ENCODE results near the gene RUNX1.

Gene RUNX1

DNA sequence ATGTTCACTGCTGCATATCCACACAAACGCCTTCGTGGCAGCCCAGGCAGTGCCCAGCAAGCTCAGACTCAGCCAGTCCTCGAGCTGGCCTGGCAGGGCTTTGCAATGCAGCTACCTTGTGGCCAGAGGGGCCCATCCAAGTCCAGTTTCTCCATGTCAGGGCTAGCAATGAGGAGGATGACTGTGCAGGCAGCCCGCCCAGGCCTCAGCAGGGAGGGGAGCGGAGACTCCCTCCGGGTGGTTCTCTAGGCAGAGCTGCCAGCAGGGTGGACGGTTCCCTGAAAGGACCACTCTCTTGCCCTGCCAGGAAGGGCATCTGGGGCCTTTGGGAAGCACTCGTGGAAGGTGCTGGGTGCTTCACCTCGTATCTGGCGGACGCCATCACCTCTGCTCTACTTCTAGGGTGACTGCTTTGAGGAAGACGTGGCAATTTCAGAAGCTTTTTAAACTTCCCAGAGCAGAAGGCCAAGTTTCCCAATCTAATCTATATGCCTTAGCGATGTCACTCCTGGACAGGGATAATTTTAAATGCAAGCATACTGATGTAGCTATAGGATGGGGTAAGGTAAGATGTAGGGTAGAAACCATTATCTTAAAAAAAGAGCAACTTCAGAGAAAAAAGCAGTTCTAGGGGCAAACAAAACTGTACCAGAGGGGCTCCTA, 56.2 kb downstream of the RUNX1 start:
- no peak for DNase-seq (ENCODE audit: low read depth)

DNA sequence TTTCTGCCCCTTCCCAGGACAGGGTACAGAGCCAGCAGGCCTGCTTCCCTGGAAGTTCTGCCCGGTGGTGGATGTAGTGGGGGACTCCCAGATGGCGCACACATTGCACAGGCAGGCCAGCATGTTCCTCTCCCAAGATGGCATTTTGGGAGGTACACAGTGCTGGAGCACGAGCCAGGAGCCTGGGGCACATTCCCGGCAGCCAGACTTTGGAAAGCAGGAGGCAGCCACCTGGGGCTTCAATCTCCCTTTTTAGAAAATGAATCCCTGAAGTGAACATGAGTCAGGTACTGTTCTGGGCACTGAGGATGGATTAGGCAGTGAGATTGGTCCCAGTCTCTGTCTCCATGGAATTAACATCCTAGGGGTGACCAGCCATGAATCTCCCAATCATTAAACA, 56.9 kb downstream of the RUNX1 start:
- no peak for DNase-seq (ENCODE audit: low read depth)

DNA sequence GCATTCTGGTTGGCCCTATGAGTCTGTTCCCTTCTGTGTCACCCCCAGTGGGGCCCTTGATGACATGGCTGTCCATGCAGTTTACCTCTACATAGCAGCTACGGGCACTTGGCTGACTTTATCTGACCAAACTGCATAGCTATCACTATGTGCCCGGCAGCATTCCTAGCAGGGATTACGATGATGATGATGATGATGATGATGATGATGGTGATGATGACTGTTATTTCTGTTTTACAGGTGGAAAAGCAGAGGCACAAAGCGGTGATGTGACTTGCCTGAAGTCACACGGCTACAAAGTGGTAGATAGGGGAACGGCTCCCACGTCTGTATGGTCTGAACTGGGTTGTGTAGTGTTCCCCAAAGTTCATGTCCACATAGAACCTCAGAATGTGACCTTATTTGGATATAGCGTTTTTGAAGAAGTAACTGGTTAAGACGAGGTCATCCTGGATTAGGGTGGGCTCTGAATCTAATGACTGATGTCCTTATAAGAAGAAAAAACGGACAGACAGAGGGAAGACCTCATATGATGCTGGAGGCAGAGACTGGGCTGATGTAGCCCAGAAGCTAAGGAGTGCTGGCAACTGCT, 57.6 kb downstream of the RUNX1 start:
- no peak for DNase-seq (ENCODE audit: low read depth)

DNA sequence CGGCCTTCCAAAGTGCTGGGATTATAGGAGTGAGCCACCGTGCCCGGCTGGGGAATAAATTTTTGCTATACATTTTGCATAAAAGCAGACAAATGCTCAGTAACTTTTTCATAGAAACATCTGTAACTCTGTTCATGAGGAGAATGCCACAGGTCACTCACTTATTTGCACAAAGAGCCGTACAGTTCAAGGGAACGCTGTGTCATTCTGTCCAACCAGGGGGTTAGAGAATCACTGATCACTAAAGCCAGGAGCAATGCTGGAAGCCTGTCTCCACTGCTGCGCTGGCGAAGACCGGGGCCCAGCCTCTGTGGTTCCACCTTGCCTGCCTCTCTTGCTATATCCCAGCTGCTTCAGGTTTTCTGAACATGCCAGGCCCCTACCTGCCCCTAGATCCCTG, 58.3 kb downstream of the RUNX1 start:
- DNase-seq (ENCODE audit: low read depth), result no peak

DNA sequence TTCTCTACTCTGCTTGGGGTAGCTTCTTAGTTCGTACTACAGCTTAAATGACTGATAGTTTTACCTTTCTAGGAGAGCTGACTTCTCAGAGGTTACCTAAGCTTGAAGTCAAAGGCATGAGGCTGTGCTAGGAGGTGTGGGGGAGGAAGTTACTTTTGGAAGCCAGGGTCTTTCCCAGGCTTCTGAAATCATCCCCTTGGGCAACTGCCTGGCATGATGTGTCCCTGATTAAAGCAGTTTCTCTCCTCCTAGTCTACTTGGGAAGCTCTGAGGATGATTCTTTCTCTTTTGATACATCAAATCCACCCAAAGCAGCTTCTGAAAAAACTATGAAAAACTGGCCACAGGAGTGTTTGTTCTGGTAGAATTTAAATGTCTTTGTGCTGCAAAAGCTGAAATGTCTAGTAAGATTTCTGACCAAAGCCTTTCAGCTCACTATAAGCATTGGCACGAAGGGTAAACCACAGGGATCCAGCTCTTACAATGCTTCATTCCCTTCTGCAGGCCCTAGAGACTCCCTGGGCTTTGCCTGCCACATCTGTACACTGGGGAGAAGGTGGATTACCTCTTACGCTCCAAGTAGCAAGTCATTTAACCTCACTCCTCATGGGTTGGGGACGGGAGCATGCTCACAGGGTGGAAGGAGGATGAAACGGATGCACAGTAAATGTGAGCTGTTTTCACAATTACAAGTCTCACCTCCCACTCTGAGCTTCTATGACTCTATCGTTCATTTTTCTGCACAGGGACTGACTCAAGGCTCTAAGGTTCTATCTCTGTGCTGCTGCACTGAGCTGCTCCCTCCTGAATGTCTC, 59.6 kb downstream of the RUNX1 start:
- DNase-seq (ENCODE audit: low read depth), result peak; percentile 32

DNA sequence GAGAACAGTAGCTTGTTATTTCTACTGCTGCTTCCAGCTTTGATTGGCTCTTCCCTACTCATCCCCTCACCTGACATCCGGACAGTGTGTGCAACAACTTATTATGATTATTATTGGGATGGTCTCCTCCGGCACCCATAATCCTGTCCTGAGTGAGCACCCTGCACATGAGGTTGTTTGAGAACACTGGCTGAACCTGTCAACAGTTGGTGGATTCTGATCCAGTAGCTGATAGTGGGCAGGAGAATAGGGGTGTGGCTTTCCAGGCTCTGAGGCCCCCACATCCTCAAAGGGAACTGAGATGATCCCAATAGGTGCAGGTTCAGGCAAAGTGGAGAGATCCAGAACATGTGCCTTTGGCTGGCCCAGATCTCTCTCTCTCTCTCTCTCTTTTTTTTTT, 60.5 kb downstream of the RUNX1 start:
- no peak for DNase-seq (ENCODE audit: low read depth)

DNA sequence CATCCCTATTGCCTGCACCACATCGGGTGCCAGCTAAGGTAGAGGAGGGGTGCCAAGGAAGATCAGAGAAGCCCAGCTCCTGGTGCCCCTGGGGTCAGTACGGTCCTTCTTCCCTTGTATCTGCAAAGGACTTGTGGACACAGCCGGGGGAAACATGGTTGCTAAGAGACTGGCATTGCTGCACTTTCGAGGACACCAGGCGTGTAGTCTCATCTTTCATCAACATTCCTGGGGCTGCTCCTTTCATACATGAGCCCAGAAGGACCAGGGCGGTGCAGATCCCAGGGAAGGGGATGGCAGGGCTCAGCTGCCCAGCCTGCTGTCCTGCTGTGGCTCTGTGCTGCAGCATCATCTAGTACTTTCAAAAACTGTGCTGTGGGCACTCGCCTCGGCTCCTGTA, 61.0 kb downstream of the RUNX1 start:
- no peak for DNase-seq (ENCODE audit: low read depth)

DNA sequence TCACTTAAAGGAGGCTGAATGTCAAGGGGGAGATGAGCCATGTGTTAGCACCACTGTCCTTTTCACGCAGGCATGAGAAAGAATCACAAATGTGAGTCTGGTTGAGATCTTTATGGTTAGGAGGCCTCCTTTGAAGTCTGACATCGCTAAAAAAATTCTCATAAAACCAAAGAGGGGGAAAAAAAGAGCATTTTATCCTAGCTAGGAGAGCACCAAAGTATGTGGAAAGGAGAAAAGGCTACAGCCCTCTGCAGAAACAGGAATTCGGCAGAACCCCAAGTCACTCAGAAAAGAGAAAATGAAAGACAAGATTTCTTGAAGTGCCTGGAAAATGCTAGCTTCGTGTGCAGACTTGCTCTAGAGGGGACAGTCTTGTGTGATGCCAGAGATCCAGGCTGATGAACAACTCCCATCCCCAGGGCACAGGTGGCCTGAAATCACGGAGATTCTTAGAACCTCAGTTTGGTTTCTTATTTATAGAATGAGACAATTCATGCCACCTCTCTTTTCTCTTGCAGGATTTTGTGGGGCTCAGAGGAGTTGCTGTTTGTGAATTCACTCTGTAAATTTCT, 61.5 kb downstream of the RUNX1 start:
- no peak for DNase-seq (ENCODE audit: low read depth)

DNA sequence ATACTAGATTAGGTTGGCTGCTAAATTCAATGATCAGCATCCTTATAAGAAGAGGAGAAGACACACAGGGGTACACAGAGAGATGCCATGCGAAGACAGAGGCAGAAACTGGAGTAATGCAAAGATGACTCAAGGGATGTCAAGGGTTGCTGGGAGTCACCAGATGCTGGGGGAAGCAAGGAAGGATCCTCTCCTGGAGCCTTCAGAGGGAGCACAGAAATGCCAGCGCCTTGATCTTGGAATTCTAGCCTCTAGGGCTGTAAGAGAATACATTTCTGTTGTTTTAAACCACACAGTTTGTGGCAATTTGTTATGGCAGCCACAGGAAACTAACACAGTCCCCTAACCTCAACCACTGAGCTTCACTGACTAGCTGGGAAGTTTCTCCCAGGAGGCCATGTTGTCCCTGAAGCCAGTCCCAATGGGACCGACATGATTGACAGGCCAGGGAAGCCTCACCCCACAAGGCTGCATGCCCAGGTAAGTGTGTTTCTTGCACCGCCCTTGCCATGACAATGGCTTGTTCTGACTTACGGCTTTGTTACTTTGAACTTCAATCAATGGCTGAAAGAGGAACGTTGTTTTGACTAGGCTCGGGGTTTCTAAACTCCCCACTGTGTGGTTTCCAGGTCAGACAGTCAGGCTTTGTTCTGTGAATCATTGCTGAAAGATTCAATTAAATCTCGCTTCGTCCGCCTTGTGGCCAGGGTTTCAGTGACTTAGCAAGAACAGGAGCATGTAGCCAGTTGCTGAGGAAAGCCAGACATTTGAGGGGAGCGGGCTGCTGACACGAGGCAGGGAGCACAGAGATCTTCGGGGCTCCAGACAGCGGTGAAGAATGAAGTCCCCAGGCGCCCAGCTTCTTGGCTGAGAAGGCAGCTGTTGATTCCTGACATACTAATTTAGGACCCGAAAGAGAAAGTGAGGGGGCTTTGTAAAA, 62.3 kb downstream of the RUNX1 start:
- DNase-seq (ENCODE audit: low read depth), result peak; percentile 55

DNA sequence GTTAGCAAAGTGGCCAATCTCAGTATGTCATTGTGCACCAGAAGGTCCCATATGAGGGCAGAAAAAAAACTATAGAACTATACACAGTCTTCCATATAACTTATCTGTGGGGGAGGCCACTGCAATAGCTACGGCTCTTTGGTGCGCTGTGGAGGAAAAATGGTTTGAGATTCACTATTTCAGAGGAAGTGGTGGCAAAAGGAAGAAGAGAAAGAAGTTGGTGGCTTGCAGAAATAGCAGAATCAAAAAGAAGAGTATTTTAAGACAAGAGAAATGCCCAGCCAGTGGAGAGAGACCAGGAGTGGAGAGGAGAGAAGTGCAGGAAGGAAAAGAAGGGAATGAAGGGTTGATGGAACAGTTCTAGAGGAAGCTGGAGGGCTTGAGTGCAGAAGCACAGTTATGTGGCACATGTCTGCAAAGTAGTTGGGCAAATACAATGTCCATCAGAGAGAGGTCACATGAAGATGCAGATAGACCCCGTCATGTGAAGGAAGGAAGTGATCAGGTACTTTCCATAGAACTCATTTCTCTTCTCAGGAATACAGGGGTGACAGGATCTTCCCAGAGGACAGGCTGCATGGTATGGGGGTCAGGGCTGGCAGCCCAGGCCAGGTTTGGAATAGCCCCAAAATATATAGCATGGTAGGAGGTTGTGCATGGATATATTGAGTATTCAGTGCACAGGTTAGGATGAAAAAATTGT, 64.6 kb downstream of the RUNX1 start:
- no peak for DNase-seq (ENCODE audit: low read depth)

DNA sequence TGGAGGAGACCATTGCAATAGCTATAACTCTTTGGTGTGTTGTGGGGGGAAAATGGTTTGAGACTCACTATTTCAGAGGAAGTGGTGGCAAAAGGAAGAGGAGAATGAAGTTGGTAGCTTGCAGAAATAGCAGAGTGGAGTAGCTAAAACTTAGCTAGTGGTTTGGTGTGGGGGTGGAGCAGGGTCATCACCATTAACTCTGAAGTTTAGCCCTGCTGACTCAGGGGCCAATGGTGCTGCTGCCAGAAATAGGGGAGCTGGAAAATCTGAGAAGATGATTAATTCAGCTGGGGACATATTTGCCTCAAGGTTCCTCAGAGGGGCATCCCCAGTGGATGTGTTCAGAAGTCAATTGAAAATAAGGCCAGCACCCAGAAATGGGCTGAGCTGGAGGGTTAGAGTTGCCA, 65.4 kb downstream of the RUNX1 start:
- DNase-seq (ENCODE audit: low read depth), result peak; percentile 68

DNA sequence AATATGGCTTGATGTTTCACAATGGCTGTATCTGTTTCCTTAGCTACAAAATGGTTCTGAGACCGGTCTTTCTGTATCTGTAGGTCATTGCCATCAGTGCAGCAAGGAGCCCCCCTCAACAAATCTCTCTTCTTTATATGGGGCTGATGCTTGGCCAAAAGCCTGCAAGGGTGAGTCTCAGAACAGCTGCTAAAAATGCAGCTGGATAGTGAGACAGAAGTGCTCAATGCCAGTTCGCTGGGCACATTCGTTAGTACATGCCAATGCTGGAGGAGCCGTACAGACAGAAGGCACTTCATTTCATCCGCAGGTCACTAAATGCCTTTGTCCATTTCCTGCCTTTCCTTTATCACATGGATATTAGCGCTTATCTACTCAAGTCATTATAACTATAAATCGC, 67.3 kb downstream of the RUNX1 start:
- no peak for DNase-seq (ENCODE audit: low read depth)

DNA sequence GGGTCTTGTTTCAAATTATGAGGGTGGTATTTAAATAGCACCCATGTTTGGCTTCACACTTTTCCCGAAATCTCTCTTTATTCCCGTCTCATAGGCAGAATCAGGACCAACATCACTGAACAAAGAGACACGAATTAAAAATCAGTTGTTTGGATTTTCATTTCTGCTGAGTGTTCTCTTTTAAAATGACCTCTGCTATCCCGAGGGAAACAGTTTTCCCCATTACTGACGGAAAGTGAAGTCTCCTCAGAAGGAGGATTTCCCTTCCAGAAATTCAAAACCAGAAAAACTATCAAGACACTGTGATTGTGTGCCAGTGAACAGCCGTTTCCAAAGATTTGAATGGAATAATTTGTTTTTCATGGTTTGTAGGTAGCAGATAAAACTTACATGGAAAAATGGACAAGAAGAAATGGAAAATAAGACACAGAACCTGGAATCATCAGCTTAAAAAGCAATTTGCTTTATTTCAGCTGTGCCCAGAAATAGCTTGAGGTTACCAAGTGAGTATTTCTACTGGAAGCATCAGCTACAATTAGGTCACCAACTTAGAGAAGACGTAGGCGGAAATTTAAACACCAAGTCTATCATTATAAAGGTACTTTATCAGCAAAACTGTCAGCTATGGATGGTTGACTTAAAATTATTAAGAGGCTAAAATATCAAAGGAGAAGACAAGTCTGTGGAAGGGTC, 68.5 kb downstream of the RUNX1 start:
- DNase-seq (ENCODE audit: low read depth), result no peak

DNA sequence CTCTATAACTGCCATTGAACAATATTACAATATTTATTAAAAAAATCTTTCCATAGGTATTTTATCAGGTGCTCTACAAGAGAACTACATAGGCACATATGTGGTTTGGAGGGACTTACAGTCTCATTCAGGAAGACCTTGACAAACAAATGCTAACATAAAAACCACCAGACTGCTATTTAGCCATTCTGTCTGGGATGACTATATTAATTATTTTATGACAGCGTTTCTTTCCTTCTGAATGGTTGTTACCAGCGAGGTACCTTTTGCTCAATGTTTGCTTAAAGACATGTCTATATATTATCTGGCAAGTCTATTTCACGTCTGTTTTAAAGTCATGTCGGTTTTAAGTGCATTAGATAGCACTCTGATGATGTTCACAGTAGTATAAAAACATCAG, 69.7 kb downstream of the RUNX1 start:
- no peak for DNase-seq (ENCODE audit: low read depth)

DNA sequence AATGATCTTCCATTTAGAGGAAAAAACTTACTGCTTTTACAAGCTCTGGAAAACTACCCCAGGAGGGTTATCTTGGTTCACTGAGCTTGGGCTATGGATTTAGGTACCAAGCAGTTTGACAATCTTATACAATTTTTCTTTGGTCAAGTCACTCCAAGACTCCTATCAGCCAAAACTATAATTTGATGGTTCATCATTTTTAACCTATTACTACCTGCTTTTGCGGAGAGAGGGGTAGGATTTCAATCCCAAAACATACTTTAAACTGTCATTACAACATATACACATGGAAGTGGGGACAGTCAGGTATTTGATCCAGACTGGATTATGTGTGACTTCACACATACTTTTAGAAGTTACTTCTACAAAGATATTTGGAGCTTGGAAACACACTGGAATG, 71.8 kb downstream of the RUNX1 start:
- no peak for DNase-seq (ENCODE audit: low read depth)

DNA sequence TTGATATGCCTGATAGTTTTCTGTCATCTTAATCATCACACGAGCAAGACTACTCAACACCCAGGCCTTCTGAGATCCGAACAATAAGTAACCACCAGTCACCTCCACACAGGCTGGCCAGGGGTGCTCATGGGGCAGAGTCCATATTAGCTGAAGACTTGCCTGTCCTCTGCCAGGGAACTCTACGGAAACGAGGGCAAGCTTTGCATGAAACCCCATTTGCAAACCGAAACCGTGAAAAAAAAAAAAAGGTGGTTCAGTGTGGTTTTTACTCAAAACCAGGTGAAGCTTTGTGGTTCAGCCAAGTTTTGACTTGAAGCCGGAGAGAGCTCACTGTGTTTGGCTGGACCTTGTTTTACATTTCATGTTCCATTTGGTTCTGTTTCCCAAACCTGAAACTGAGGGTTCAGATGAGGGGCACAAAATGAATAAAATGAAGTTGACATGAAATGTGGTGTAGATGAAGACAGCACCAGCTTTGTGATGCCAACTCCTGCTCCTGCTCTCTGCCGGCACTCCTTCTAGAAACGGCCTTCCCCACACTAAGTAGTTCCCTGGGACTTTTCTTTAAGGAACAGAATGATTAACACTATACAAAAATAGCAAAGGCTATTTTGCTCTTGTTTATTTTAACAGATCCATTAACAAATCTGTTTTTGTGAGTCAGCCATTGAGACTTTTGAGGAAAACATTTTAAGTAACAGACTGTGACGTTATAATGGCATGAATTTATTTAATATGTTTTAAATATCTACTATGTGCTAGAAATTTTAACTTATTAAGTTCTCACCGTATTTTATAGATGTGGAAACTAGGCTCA, 74.7 kb downstream of the RUNX1 start:
- DNase-seq (ENCODE audit: low read depth), result no peak

DNA sequence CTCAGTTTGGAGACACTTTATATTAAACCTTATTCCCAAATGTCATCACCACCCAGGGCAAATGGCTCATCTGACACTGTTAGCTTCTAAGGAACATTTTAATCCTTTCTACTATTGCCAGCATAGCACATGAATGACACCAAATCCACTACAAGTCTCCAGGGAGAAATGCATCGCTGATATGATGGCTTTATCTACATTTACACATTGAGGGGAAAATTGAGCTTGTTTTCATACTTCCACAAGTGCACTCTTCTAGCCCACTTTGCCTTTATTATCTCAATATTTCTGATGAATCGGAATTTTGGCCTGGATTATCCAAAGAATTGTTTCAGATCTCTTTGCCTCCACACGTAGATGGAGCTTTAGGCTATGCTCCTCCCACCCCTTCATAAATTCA, 75.4 kb downstream of the RUNX1 start:
- DNase-seq (ENCODE audit: low read depth), result no peak

DNA sequence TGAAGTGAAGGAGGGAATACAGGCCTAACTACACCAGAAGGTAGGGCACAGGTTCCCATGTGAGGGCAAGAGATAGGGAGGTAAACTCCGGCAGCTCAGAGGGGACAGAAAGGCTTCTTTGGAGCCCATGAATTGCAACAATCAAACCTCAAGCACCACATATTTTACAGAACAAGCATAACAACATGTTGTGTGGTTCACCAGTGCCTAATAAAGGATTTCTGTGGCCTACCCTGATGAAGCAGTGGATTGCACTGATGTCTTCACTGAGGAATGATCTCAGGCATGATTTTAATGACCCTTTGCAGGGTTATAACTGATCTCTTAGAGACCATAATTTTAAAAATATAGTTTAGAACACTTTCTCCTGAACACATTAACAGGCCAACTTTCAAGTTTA, 77.4 kb downstream of the RUNX1 start:
- DNase-seq (ENCODE audit: low read depth), result no peak

DNA sequence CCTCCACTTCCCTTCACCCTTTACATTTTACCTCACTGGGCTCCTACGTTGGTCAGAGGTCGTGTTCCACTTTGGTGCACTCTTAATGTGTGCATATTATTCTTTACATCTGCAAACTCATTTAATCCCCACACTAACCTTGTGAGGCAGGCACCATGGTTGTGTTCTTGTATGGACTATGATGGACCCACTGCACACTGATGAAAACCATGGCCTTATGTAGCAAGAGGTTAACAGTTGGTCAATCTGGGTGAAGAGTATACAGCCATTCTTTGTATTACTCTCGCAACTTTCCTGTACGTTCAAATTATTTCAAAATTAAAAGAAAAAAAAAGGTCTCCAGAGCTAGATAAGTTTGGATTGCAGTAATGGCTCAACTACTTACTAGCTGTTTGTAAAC, 78.5 kb downstream of the RUNX1 start:
- DNase-seq (ENCODE audit: low read depth), result no peak

DNA sequence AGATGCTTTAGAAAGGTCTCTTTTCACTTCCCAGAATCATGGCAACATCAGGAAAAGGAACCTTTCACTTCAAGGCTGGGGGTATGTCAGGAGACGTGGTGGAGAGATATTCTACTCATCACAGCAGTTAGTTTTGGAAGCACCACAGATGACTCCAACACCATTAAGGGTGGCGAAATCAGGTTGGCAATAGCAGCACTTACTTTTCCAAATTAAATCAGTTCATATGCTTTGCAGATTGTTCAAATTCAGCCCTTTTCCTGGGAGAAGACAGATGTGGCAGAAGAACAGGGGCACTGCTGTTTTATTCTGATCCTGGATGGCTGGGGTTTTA, 79.0 kb downstream of the RUNX1 start:
- DNase-seq (ENCODE audit: low read depth), result no peak

Data from stimulated activated CD4-positive, alpha-beta T cell treated with anti-CD3 and anti-CD28 coated beads, Interleukin-2, amount 100 ng/mL, for 4 hours (primary cell).